Liver (tissue), 3 donors: ENCODE results near the gene USP48.

ENCODE experiments used
- EGR1 ChIP-seq, 2 donors: IDR thresholded peaks; 2 replicates each; pipeline ENCODE4 v1.6.1; 2016 to 2018; ENCODE audit warnings: antibody characterized with exemption in 2 of 2, low read depth in 2 of 2
- FOXA1 ChIP-seq: IDR thresholded peaks from 2 replicates; pipeline ENCODE4 v1.6.1; 2016; ENCODE audit warnings: antibody characterized with exemption
- GABPA ChIP-seq, 2 donors: IDR thresholded peaks in 1 of 2; conservative IDR thresholded peaks in 1 of 2; 2 replicates each; pipeline ENCODE4 v1.6.1; 2016; ENCODE audit warnings: antibody characterized with exemption in 2 of 2, mild to moderate bottlenecking in 1 of 2, moderate library complexity in 1 of 2
- HNF4A ChIP-seq, 2 donors: conservative IDR thresholded peaks; 2 replicates each; pipeline ENCODE4 v1.6.1; 2016; ENCODE audit warnings: antibody characterized with exemption in 2 of 2, mild to moderate bottlenecking in 2 of 2
- HNF4G ChIP-seq: IDR thresholded peaks from 2 replicates; pipeline ENCODE4 v1.6.1; 2016; ENCODE audit warnings: antibody characterized with exemption
- RAD21 ChIP-seq, 2 donors: IDR thresholded peaks; 2 replicates each; pipeline ENCODE4 v1.6.1; 2016; ENCODE audit warnings: antibody characterized with exemption in 2 of 2, mild to moderate bottlenecking in 2 of 2
- REST ChIP-seq: IDR thresholded peaks from 2 replicates; pipeline ENCODE4 v1.6.1; 2016; ENCODE audit warnings: antibody characterized with exemption, mild to moderate bottlenecking
- RXRA ChIP-seq, 2 donors: IDR thresholded peaks; 2 replicates each; pipeline ENCODE4 v1.6.1; 2017 to 2018; ENCODE audit warnings: antibody characterized with exemption in 2 of 2, mild to moderate bottlenecking in 1 of 2
- SP1 ChIP-seq: IDR thresholded peaks from 2 replicates; pipeline ENCODE4 v1.6.1; 2018; ENCODE audit warnings: antibody characterized with exemption, mild to moderate bottlenecking
- TAF1 ChIP-seq: conservative IDR thresholded peaks from 2 replicates; pipeline ENCODE4 v1.6.1; 2016; ENCODE audit warnings: antibody characterized with exemption, mild to moderate bottlenecking
- YY1 ChIP-seq: IDR thresholded peaks from 2 replicates; pipeline ENCODE4 v1.6.1; 2016; ENCODE audit warnings: antibody characterized with exemption, mild to moderate bottlenecking
- TF ChIP-seq, protein P1 (sequence below): fragments of 150-350 bp; IDR thresholded peaks from 2 replicates; pipeline ENCODE4 v1.5.1; 2017; ENCODE audit warnings: improper control_type of control experiment, low read depth, low read length; ENCODE audit not compliant: missing input control
- TF ChIP-seq, protein P2 (sequence below): IDR thresholded peaks from 2 replicates; pipeline ENCODE4 v1.6.1; 2016; ENCODE audit warnings: antibody characterized with exemption
- TF ChIP-seq, protein P3 (sequence below): IDR thresholded peaks from 2 replicates; pipeline ENCODE4 v1.6.1; 2016; ENCODE audit warnings: antibody characterized with exemption
- donor health status: healthy.
- donor health status: healthy.

- TF ChIP-seq, protein P1, sequence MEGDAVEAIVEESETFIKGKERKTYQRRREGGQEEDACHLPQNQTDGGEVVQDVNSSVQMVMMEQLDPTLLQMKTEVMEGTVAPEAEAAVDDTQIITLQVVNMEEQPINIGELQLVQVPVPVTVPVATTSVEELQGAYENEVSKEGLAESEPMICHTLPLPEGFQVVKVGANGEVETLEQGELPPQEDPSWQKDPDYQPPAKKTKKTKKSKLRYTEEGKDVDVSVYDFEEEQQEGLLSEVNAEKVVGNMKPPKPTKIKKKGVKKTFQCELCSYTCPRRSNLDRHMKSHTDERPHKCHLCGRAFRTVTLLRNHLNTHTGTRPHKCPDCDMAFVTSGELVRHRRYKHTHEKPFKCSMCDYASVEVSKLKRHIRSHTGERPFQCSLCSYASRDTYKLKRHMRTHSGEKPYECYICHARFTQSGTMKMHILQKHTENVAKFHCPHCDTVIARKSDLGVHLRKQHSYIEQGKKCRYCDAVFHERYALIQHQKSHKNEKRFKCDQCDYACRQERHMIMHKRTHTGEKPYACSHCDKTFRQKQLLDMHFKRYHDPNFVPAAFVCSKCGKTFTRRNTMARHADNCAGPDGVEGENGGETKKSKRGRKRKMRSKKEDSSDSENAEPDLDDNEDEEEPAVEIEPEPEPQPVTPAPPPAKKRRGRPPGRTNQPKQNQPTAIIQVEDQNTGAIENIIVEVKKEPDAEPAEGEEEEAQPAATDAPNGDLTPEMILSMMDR, result no peak
- TF ChIP-seq HNF4A (conservative IDR thresholded peaks at IDR 0.05), result no peak
- TF ChIP-seq, protein P2, sequence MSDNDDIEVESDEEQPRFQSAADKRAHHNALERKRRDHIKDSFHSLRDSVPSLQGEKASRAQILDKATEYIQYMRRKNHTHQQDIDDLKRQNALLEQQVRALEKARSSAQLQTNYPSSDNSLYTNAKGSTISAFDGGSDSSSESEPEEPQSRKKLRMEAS, result no peak
- no peak for TF ChIP-seq EGR1 (IDR thresholded peaks at IDR 0.05; ENCODE audit: low read depth in 2 of 2)
- TF ChIP-seq YY1, result no peak
- no peak for TF ChIP-seq SP1
- no peak for TF ChIP-seq RAD21 (IDR thresholded peaks at IDR 0.05)
- no peak for TF ChIP-seq RXRA (IDR thresholded peaks at IDR 0.05)
- no peak for TF ChIP-seq HNF4G
- no peak for TF ChIP-seq REST
- TF ChIP-seq TAF1, result no peak
- TF ChIP-seq FOXA1, result no peak
- TF ChIP-seq, protein P3, sequence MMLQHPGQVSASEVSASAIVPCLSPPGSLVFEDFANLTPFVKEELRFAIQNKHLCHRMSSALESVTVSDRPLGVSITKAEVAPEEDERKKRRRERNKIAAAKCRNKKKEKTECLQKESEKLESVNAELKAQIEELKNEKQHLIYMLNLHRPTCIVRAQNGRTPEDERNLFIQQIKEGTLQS, result no peak
- no peak for TF ChIP-seq GABPA (IDR thresholded peaks at IDR 0.05 in 1 of 2, conservative IDR thresholded peaks at IDR 0.05 in 1 of 2)
Observed at GRCh38 chr1:21672478-21673276, 110.3 kb downstream of the USP48 start.
